Astrocyte of the spinal cord (primary cell): ENCODE measurements around the gene PALLD.

ENCODE experiments used
- DNase-seq: peaks from one replicate; pipeline ENCODE4 v3.0.0; 2011; ENCODE audit warnings: low read depth, low spot score
- H3K4me3 ChIP-seq: 2 replicates; pipeline ENCODE4 v1.5.1; 2011; ENCODE audit warnings: low read depth, mild to moderate bottlenecking, low read length, moderate library complexity
- CTCF ChIP-seq: IDR thresholded peaks from 2 replicates; pipeline ENCODE4 v1.5.1; 2012; ENCODE audit warnings: low read depth, mild to moderate bottlenecking, low read length, inconsistent platforms
- in situ Hi-C: cut with HindIII; loops from 2 replicates; pipeline ENCODE4 v1.10.0; 2017; ENCODE audit warnings: low sequenced_read_pairs

The PALLD gene

DNA sequence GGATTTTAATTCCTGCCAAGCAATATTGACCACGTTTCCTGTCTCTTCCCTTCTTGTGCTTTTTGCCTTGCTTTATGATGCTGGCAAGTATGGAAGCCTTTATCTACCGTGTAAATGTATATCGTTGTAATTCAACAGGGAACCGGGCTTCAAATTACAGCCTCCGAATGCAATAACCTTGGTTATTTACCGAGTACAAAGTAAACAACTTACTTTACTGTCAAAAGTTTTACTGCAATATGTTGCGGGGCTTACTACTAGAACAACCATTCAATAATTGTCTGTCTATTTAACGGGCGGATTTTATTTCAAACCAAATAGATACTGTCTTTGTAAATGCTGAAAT is 73.1 kb downstream of the PALLD start:
- H3K4me3 ChIP-seq, result no peak overlapping the region
- DNase-seq, result no peak
- TF ChIP-seq CTCF, result no peak
- in situ Hi-C loops, result no loop called here

DNA sequence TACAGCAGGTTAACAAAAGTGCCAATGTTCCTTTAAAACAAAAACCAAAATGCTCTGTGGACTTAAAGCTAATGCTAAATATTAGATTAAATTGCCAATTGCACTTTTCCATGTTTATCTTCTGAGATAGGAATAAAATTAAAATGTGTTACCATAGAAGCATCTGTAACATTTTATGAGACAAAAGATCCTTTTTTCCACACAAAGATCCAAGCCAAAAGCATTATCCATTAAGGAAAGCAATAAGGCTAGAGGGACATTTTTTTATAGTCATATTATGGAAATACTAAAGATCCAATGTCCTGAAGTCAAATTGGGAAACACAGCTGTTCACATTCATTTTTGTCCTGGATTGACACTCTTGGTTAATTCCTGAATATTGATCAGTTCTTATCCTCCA is 73.6 kb downstream of the PALLD start:
- in situ Hi-C loops, result no loop called here
- DNase-seq, result no peak
- no peak for TF ChIP-seq CTCF

DNA sequence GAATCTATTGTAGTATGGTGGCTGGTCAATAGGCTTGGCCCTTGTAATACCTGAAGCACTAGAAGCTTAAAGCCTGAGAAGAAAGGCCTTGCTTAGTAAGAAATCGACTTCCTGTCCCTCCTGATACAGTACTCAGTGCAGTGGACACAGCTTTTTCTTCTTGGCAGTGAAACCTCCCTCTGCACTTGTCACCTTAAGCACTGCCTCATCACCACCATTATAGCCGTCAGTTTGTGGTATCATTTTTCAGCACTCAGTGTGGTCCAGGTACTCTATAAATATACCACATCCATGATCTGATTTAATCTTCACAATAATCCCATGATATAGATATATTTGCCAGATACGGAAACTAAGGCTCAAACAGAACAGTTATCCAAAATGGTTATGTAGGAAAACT is 75.2 kb downstream of the PALLD start:
- DNase-seq, result no peak
- in situ Hi-C loops, result no loop called here
- TF ChIP-seq CTCF, result no peak

More for the DNA sequence above, 73.6 kb downstream of the PALLD start:
- no peak overlapping the region for H3K4me3 ChIP-seq

DNA sequence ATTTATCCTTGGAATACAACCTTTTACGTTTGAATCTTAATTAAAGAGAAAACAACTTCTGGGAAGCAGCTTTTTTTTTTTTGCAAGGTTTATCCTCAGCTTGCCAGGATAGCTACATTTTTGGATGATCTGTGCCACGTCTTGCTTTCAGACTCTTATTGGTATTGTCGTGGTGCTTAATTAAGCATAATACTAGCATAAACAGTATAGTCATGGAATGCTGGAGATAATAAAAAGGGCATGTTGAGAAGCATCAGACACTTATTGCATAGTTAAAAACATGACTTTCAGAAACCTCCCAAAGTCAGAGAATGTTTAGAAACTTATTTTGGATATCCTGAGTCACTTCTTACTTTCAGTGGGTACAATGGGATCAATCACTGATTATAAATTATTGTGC is 77.0 kb downstream of the PALLD start:
- TF ChIP-seq CTCF, result no peak
- in situ Hi-C loops, result no loop called here
- no peak overlapping the region for H3K4me3 ChIP-seq
- no peak for DNase-seq

More for the DNA sequence above, 75.2 kb downstream of the PALLD start:
- H3K4me3 ChIP-seq, result no peak overlapping the region

- H3K4me3 ChIP-seq, result no peak overlapping the region
- in situ Hi-C loops, result no loop called here
- peak; percentile 84 for DNase-seq
- TF ChIP-seq CTCF, result no peak
Observed at GRCh38 chr4:168574581-168575295, 77.9 kb downstream of the PALLD start.

GRCh38 chr4:168575473-168575872 is 78.6 kb downstream of the PALLD start:
- TF ChIP-seq CTCF, result no peak
- DNase-seq, result no peak
- H3K4me3 ChIP-seq, result no peak overlapping the region
- in situ Hi-C loops, result no loop called here
